NT2/D1 (cell line): ENCODE results near the gene RRM2.
A peak's percentile ranks its signal among the peaks of the same experiment; 100 is the strongest.

ENCODE experiments used
- DNase-seq: peaks from one replicate; pipeline ENCODE4 v3.0.0-alpha.2; 2011; ENCODE audit warnings: low read depth, low spot score
- H3K27me3 ChIP-seq: 2 replicates; pipeline ENCODE4 v1.6.0; 2011; ENCODE audit warnings: mild to moderate bottlenecking; ENCODE audit not compliant: insufficient read length, insufficient read depth
- H3K36me3 ChIP-seq: 2 replicates; pipeline ENCODE4 v1.6.1; 2011; ENCODE audit warnings: mild to moderate bottlenecking, low read length, mixed read lengths; ENCODE audit not compliant: insufficient read depth, insufficient read length
- H3K4me1 ChIP-seq: 2 replicates; pipeline ENCODE4 v1.5.1; 2011; ENCODE audit not compliant: insufficient read depth, insufficient read length
- H3K4me3 ChIP-seq: 2 replicates; pipeline ENCODE4 v1.5.1; 2011; ENCODE audit warnings: low read depth; ENCODE audit not compliant: insufficient read length
- H3K9ac ChIP-seq: 2 replicates; pipeline ENCODE4 v1.6.0; 2011; ENCODE audit warnings: low read depth; ENCODE audit not compliant: insufficient read length
- H3K9me3 ChIP-seq: 2 replicates; pipeline ENCODE4 v1.5.1; 2011; ENCODE audit warnings: mild to moderate bottlenecking, low read length; ENCODE audit not compliant: insufficient read depth
- SUZ12 ChIP-seq: IDR thresholded peaks from 2 replicates; pipeline ENCODE4 v1.6.1; 2011; ENCODE audit not compliant: insufficient read length, insufficient read depth; ENCODE audit errors: extremely low read depth
- YY1 ChIP-seq: IDR thresholded peaks from 2 replicates; pipeline ENCODE4 v1.6.1; 2011; ENCODE audit not compliant: insufficient read length, insufficient read depth
- ZNF274 ChIP-seq: IDR thresholded peaks from 2 replicates; pipeline ENCODE4 v1.6.1; 2011; ENCODE audit warnings: mild to moderate bottlenecking, low read depth, low read length

The RRM2 gene

GRCh38 chr2:10078704-10079265 is 43.8 kb upstream of the RRM2 start:
- TF ChIP-seq SUZ12 (no peak), ZNF274 (no peak), YY1 (no peak)

DNA sequence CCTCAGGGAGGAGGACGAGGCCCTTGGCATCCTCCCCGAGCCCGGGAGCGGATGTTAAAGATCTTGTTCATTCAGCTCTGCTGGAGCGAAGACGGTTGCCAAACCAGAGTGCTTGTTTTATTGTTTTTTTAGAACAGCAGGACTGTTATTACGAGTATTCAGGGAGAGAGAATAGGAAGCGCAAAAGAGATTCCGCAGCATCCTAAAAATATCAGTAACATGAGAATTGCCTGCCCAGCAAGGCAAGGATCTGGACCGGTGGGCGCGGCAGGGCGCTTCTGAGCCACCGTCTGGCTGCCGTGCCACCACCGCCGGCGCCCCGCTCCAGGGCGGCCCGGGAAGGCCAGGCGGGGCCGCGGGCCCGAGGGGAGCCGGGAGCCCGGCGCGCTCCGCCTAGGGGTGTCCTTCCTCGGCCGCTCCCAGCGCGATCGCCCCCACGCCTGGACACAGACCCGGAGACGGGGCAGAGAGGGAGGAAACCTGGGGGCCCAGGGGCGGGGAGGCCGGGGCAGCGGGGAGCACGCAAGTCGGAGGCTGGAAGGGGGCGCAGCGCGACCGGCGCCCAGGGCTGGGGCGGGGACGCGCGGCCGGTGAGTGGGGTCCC is 43.2 kb upstream of the RRM2 start:
- H3K4me1 ChIP-seq = no peaks in the 10 kb centered on the region
- H3K36me3 ChIP-seq = no peaks in the 10 kb centered on the region
- H3K9ac ChIP-seq = peak overlapping the region; percentile 50
- DNase-seq = no peak
- peaks cover 32% of the 10 kb centered on the region for H3K27me3 ChIP-seq
- H3K4me3 ChIP-seq = peak overlapping the region; percentile 36
- TF ChIP-seq YY1 (no peak), SUZ12 (no peak), ZNF274 (no peak)
- no peaks in the 10 kb centered on the region for H3K9me3 ChIP-seq

More at GRCh38 chr2:10078704-10079265, 43.8 kb upstream of the RRM2 start:
- no peak for DNase-seq
- no peaks in the 10 kb centered on the region for H3K36me3 ChIP-seq
- no peaks in the 10 kb centered on the region for H3K9me3 ChIP-seq
- peak overlapping the region; percentile 50 for H3K9ac ChIP-seq
- H3K4me3 ChIP-seq = peak overlapping the region; percentile 36
- H3K27me3 ChIP-seq = peaks cover 32% of the 10 kb centered on the region
- H3K4me1 ChIP-seq = no peaks in the 10 kb centered on the region

- no peak for DNase-seq
- Histone ChIP-seq H3K4me3 (peak within 1 kb of the TSS; percentile 36), H3K4me1 (no peaks in the 10 kb centered on the region), H3K36me3 (no peaks in the 10 kb centered on the region), H3K27me3 (peaks cover 32% of the 10 kb centered on the region), H3K9ac (peak within 1 kb of the TSS; percentile 50), H3K9me3 (no peaks in the 10 kb centered on the region)
- TF ChIP-seq ZNF274 (no peak), SUZ12 (no peak)
Observed at GRCh38 chr2:10079870-10080535, 42.5 kb upstream of the RRM2 start, which contains the start of gene CYS1. TSS of gene CYS1 (minus strand) at chr2:10080411. CDS start at chr2:10080223, 188 bp downstream.

DNA sequence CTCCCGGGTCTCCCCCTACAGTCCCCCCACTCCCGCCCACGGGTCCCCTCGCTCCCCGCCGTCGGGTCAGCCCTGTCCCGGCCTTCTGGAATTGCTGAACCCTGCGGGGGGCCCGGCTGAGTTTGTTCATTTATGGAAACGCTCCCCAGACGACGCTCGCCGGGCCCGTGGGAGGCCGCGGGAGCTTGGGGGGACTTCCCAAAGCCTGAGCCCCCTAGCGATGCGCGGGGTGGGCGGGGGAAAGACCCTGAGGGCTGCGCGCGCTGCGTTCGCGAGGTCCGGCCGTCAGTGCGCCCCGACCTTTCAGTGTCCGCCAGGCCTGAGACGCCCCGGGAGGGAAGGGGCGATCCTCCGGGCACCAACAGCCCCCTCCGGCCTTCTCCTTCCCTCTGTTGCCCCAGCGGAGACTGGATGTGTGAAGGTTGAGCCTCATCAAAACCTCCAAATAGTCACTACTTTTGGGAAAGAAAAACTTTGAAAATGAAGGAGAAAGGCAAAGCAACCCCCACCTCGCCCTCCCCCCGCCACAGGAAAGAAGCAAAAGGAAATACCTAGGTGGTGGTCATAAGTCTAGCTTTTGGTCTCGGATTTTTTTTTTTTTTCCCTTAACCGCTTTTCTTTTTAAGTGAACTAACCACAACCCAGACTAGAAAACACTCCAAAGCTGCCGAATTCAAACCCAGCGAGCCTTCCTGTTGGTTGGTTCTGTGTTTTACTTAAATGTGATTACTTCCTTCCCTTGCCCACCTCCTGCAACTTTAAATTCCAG is 41.8 kb upstream of the RRM2 start:
- Histone ChIP-seq H3K4me1 (no peaks in the 10 kb centered on the region), H3K4me3 (peak overlapping the region; percentile 26), H3K9ac (peak overlapping the region; percentile 32)

GRCh38 chr2:10083046-10083445 is 39.5 kb upstream of the RRM2 start:
- H3K36me3 ChIP-seq = no peaks in the 10 kb centered on the region
- no peak overlapping the region for H3K9ac ChIP-seq
- H3K4me3 ChIP-seq = no peak overlapping the region
- H3K4me1 ChIP-seq = no peaks in the 10 kb centered on the region
- H3K9me3 ChIP-seq = no peaks in the 10 kb centered on the region
- TF ChIP-seq YY1 = no peak
- no peak for TF ChIP-seq ZNF274
- TF ChIP-seq SUZ12 = no peak
- DNase-seq = no peak
- H3K27me3 ChIP-seq = peaks cover 24% of the 10 kb centered on the region

More for the DNA sequence above, 41.8 kb upstream of the RRM2 start:
- Histone ChIP-seq H3K36me3 (no peaks in the 10 kb centered on the region), H3K9me3 (no peaks in the 10 kb centered on the region), H3K27me3 (peaks cover 32% of the 10 kb centered on the region)
- DNase-seq = no peak
- TF ChIP-seq SUZ12 = no peak
- TF ChIP-seq YY1 = no peak
- TF ChIP-seq ZNF274 = no peak

GRCh38 chr2:10083692-10084211 is 38.8 kb upstream of the RRM2 start:
- no peaks in the 10 kb centered on the region for H3K36me3 ChIP-seq
- TF ChIP-seq SUZ12 (no peak), ZNF274 (no peak), YY1 (no peak)
- H3K27me3 ChIP-seq = peaks cover 17% of the 10 kb centered on the region
- no peaks in the 10 kb centered on the region for H3K9me3 ChIP-seq
- no peaks in the 10 kb centered on the region for H3K4me1 ChIP-seq
- H3K4me3 ChIP-seq = no peak overlapping the region
- DNase-seq = no peak
- no peak overlapping the region for H3K9ac ChIP-seq

GRCh38 chr2:10084223-10084865 is 38.2 kb upstream of the RRM2 start:
- H3K4me1 ChIP-seq = no peaks in the 10 kb centered on the region
- no peak for DNase-seq

More at GRCh38 chr2:10084223-10084865, 38.2 kb upstream of the RRM2 start:
- Histone ChIP-seq H3K36me3 (no peaks in the 10 kb centered on the region), H3K27me3 (peaks cover 11% of the 10 kb centered on the region), H3K9ac (no peak overlapping the region), H3K9me3 (no peaks in the 10 kb centered on the region), H3K4me3 (no peak overlapping the region)
- TF ChIP-seq SUZ12 (no peak), YY1 (no peak), ZNF274 (no peak)
